GM21423 (cell line): ENCODE results near the gene TAPBP.
"Not testable (repeated sequence)": the region's sequence is repeated elsewhere in the genome, so short reads cannot be mapped to it uniquely, and the experiment has no call there.

Experiments used
- ATAC-seq: cut with Tn5 transposase; IDR thresholded peaks from one replicate; pipeline ENCODE4 v1.9.1; 2021; ENCODE audit warnings: mild to moderate bottlenecking, moderate library complexity; ENCODE audit not compliant: unreplicated experiment

The TAPBP gene

DNA sequence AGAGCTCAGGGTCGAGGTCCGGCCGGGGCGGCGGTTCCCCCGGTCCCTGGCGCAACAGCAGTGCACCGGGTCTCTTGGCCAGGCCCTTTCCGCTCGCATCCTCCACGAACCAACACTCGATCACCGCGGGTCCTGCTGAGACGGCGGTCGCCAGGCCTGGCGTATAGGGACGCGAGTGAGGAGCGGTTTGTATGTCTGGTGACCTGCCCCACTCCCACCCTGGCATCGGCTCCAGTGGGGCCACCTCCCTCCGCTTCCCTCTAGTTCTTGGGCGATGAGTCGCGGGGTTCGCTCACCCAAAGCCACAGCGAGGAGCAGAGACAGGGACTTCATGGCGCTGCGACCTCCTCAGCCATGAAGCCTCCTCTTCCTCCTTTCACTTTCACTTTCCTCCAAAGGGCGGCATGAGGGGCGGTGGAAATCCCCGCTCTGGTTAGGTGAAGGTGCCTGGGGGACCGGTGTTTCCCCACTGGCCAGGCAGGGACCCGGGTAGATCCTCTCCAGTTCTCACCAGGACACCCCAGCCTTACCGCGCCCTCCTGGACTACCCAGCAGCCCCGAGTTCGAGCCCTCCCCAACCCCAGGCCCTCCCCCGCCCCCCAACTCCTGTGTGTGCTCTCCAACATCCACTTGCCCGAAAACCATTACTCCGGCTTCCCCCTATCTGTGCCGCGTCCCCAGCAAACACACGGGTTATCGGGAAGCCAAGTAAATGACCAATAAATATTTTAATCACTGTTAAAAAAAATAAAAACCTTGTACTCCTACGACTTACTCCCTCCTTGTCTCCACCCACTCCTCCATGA lies at the start of gene TAPBP:
Gene TAPBP, minus strand, starts transcription at position 370 of the 806 bp plus-strand sequence. Its CDS starts 37 bp downstream, at position 333.
- ATAC-seq, result peak; percentile 35

DNA sequence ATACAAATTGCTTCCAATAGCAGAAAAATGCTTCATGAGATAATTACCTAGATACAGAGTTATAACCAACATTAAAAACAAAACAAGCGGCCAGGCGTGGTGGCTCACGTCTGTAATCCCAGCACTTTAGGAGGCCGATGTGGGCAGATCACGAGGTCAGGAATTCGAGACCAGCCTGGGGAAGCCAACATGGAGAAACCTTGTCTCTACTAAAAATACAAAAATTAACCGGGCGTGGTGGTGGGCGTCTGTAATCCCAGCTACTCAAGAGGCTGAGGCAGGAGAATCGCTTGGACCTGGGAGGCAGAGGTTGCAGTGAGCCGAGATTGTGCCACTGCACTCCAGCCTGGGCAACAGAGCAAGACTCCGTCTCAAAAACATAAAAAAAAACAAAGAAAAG lies 49.6 kb upstream of the TAPBP start:
- ATAC-seq, result not testable (repeated sequence)

DNA sequence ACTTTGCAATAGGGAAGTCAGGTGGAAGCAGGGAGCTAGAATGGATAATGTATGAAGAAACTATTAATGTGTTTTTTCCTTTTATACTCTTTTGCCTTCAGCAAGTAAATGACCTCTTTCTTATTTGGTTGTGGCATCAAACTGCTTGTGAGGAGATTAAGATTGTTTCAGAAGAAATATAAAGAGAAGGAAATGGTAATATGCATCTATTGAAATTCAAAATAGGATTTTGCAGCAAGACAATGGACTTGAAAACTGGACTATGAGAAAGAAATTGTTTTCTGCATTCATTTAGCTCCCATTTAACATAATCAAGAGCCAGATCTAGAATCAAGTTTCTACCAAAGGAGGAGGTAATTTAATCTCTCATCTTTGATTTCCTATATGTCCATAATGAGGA lies 45.5 kb upstream of the TAPBP start:
- no peak for ATAC-seq

DNA sequence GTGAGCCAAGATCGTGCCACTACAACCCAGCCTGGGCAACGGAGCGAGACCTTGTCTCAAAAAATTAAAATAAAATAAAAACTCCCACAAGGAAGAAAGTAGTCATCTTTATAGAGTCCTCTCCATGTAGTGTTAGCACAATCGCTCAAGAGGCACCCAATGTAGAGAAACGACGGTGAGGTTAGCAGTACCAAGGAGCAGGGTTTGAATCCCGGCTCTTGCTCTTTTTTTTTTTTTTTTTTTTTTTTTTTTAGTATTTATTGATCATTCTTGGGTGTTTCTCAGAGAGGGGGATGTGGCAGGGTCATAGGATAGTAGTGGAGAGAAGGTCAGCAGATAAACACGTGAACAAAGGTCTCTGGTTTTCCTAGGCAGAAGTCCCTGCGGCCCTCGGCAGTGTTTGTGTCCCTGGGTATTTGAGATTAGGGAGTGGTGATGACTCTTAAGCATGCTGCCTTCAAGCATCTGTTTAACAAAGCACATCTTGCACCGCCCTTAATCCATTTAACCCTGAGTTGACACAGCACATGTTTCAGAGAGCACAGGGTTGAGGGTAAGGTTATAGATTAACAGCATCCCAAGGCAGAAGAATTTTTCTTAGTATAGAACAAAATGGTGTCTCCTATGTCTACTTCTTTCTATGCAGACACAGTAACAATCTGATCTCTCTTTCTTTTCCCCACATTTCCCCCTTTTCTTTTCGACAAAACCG lies 43.4 kb upstream of the TAPBP start:
- ATAC-seq, result not testable (repeated sequence)

DNA sequence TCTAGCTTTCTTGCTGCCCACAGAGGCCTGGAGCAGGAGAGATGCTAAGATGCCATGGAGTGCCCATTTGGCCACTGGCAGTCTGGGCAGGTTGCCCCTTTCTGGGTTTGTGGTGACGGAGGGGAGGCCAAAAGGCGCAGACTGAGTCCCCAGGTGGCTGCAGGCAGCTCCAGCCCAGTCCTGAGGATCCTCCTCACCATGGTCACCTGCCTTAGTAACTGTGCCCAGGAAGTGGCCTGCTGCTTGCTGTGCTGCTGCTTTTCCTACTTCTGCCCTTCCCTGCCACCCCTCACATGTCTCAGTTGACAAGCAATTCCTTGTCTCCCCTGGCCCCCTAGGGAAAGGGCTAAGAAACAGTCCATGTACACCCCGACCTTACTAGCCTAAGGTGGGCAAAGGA lies 42.4 kb upstream of the TAPBP start:
- no peak for ATAC-seq

DNA sequence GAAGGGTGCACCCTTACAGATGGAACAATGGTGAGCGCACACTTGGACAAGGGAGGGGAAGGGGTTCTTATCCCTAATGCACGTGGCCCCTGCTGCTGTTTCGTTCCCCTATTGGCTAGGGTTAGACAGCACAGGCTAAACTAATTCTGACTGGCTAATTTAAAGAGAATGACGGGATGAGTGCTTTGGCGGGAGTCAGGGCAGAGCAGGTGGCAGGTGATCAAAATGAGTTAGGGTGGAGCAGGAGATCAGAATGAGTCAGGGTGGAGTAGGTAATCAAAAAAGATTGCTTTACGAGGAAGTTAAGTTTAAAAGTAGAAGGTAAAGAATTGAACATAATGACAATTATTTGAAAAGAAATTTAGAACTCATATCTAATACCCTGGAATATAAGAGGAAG lies 42.0 kb upstream of the TAPBP start:
- ATAC-seq, result not testable (repeated sequence)

DNA sequence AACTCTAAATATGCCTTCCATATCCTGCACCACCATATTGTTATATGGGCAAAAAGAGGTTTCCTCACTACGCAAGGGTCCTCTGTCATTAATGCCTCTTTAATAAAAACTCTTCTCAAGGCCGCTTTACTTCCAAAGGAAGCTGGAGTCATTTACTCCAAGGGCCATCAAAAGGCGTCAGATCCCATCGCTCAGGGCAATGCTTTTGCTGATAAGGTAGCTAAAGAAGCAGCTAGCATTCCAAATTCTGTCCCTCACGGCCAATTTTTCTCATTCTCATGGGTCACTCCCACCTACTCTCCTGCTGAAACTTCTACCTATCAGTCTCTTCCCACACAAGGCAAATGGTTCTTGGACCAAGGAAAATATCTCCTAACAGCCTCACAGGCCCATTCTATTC lies 33.9 kb upstream of the TAPBP start:
- ATAC-seq, result no peak

DNA sequence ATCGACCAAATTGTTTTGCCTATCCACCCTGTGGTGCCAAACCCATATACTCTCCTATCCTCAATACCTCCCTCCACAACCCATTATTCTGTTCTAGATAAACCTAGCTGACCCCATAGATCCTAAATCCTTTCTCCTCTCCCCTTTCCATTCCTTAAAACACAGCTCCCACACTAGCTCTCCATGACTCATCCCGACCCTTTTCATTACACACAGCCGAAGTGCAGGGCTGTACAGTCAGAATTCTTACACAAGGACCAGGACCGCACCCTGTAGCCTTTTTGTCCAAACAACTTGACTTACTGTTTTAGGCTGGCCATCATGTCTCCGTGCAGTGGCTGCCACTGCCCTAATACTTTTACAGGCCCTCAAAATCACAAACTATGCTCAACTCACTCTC lies 33.1 kb upstream of the TAPBP start:
- not testable (repeated sequence) for ATAC-seq

DNA sequence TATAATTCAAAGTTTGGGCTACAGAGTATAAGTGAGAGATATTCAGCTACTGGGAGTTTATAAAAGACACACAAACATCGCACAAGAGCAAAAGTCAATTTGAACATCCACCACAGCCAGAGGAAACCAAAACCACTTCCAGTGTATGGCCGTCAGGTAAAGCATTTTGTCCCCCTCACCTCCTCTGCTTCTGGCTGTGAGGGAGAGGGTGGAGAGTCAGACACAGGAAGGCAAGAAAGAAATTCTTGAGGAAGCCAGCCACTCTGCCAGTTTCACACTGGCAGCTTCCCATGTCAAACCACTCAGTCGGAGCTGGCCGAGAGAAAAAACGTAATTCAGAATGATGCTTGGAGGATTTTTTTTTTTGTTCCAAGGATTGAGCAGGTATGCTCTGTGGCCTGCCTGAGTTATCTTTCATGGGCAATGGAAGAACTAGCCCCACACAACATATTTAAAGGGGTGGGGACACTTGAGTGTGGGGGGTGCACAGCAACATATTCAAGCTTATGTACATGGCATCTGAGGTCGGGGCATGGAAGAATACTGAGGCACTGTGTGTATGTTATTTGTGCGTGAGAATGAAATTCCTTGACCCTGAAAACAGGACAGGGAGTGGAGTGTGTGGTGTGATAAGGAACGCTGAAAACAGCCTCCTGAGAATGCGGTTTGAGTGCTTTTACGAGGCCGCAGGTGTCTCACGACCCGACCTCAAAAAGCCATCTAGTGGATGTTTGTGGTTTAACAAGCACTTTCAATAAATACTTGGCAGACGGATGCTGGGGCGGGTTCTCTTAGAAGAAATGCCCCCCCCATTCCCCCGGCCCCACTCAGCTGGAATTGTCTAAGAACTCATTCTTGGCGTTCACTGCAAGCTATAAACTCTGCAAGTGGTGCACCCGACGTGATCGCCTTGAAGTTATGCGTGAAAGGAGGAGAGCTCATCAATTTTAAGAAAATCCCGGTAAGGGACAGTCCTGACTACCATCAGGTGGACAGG lies 31.1 kb upstream of the TAPBP start:
- no peak for ATAC-seq

DNA sequence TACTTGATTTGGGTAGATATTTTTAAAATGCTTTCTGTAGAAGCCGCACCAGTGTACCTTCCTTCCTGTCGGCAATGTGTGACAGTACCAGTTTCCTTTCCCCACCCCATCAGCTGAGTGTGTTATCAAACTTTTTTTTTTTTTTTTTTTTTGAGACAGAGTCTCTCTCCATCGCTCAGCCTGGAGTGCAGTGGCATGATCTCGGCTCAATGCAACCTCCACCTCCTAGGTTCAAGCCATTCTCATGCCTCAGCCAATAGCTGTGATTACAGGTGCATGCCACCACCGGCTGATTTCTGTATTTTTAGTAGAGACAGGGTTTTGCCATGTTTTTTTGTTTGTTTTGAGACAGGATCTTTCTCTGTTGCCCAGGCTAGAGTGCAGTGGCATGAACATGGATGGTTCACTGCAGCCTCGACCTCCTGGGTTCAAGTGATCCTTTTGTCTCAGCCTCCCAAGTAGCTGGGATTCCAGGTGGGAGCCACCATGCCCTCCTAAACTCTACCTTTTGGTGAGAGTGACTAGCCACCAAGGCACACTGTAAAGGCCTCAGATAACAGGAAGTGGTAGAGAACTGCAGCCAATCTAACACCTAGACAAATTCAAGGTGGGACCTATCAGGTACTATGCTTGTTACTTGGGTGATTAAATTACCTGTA lies 30.2 kb upstream of the TAPBP start:
- peak; percentile 55 for ATAC-seq

DNA sequence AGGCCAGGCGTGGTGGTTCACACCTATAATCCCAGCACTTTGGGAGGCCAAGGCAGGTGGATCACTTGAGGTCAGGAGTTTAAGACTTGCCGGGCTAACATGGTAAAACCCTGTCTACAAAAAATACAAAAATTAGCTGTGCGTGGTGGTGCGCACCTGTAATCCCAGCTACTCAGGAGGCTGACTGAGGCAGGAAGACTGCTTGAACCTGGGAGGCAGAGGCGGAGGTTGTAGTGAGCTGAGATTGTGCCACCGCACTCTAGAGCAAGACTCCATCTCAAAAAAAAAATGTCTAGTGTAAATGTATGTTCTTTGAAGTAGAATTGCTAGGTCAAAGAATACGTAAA lies 29.7 kb upstream of the TAPBP start:
- not testable (repeated sequence) for ATAC-seq

DNA sequence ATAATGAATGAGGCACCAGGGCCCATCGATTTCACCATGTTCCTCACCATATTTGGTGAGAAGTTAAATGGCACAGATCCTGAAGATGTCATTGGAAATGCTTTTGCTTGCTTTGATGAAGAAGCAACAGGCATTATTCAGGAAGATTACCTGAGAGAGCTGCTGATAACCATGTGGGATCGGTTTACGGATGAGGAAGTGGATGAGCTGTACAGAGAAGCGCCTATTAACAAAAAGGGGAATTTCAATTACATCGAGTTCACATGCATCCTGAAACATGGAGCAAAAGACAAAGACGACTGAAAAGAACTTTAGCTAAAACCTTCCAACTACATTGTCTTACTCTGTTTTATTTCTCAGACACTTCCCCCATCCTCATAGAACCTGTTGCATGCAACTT lies 25.3 kb upstream of the TAPBP start:
- ATAC-seq, result no peak

DNA sequence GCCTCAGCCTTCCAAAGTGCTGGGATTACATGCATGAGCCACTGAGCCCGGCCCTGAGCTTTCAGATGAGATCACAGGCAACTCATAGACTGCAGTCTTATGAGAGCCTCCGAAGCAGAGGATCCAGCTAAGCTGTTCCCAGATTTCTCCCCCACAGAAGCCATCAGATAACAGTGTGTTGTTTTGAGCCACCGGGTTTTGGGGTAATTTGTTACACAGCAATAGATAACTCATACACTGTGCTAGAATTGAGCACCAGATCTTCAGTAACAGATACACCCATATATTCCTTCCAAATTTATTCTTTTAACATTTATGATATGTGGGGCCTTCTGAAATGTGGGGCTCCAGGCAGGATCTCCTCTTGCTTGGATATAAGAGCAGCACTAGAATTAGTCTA lies 22.6 kb upstream of the TAPBP start:
- ATAC-seq, result no peak

DNA sequence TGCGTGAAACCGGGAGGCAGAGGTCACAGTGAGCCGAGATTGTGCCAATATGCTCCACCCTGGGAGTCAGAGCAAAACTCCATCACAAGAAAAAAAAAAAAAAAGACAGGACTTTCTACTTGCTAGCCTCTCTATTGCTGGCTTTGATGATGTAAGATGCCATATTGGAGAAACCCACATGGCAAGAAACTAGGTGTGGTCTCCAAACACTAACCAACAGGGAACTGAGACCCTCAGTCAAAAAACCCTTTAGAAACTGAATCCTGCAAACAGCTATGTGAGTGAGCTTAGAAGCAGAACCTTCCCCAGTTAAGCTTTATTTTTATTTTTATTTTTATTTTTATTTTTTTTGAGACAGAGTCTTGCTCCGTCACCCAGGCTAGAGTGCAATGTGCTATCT lies 22.0 kb upstream of the TAPBP start:
- ATAC-seq, result no peak

DNA sequence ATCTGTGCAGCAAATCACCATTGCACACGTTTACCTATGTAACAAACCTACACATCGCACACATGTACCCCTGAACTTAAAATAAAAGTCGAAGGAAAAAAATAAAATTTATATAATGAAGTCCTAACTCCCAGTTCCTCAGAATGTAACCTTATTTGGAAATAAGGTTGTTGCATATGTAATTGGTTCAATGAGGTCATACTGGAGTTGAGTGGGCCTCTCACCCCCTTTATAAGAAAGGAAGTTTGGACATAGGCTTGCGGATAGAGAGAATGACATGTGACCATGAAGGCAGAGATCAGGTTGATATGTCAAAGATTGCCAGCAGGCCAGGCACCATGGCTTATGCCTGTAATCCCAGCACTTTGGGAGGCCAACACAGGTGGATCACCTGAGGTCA lies 19.8 kb upstream of the TAPBP start:
- no peak for ATAC-seq

DNA sequence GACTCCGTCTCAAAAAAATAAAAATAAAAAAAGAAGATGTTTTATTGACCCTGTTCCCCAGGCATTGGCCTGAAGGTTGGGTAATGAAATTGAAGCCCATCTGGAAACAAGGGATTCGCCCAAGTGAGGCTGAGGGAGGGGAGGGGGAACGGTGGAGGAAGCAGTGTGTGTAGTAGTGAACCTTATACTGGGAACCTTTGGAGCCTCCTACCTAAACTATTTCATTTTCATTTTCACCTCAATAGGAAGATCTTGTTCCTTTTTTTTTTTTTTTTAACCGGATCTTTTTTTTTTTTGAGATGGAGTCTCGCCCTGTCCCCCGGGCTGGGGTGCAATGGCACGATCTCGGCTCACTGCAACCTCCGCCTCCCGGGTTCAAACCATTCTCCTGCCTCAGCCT lies 16.9 kb upstream of the TAPBP start:
- no peak for ATAC-seq

DNA sequence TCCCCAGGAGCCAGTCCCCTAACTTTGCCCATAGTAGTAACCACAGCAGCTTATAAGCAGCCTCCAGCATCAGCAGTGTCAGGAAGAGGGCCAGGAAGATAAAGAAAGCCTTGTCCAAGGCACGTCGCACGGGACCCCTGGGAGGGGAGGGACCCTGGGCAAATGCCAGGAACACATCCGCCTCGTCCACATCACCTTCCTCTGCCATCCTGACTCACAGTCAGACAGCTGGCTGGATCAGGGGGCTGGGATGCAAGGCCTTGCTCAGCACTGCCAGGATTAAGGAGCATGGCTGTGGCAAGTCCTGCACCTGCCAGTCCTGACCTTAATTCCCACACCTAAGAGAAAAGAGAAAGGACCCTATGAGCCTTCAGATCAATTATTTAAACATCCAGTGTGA lies 15.2 kb upstream of the TAPBP start:
- no peak for ATAC-seq

DNA sequence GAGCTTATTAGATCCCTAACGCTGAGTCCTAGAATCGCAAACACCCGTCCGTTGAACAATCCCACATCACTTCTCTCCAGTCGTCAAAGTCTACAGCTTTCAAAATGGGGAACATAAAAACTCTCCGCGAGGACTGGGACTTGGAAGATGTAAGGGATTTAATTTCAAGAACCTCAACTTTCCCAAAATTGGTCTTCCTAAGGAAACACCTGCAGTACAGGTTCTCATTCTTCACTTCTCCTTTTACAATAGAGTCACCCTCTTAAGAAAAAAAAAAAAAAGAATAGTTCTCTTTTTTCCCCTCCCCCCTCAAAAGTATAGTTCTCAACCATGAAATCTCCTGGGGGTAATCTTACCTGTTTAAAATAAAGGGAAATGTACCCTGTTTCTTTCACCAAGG lies 10.2 kb upstream of the TAPBP start:
- no peak for ATAC-seq

DNA sequence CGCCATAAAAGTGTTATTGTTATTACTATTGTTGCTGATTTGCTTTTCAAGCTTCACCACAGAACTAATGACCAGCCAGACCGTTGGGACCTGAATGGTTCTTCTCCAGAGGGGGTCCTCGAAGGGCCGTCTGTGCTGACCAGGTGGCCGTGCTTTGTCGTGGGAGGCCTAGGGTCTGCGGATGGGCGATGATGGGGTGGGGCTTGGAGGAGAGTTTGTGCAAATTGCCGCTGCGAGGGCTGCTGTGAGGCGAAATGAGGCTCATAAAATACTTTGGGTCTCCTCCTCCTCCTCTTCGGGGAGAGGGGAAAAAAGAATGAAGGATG lies 9.7 kb upstream of the TAPBP start:
- ATAC-seq, result no peak

DNA sequence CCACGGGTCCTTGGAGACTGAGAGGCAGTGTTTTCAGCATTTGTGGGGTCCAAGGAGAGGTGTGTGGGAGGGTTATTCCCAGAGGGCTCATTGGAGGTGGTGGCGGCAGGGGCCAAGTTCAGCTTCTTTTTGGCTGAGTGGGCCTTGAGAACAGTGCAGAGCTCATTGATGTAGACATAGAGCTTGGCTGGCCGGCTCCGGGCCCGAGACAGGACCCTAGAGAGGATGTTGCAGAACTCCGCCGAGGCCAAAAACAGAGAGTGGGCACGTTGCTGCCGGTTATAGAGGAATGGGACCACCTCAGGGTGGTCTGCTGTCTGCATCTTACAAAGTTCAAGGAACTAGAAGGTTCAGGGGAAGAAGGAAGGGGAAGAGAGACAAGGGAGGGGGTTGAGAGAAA lies 7.3 kb upstream of the TAPBP start:
- ATAC-seq, result no peak
